ENCODE results near the gene EID1.

DNA sequence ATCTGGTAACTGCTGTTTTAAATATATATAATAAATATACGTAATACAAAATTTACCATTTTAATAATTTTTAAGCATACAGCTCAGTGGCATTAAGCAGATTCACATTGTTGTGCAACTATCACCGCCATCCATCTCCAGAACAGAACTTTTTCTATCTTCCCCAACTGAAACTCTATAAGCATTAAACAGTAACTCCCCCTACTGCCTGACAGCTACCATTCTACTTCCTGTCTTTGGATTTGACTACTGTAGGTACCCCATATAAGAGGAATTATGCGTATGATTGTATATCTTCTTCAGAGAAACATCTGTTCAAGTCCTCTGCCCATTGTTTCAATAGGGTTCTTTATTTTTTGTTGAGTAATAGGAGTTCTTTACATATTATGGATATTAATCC, 36.8 kb downstream of the EID1 start:
- TF ChIP-seq, protein P1, sequence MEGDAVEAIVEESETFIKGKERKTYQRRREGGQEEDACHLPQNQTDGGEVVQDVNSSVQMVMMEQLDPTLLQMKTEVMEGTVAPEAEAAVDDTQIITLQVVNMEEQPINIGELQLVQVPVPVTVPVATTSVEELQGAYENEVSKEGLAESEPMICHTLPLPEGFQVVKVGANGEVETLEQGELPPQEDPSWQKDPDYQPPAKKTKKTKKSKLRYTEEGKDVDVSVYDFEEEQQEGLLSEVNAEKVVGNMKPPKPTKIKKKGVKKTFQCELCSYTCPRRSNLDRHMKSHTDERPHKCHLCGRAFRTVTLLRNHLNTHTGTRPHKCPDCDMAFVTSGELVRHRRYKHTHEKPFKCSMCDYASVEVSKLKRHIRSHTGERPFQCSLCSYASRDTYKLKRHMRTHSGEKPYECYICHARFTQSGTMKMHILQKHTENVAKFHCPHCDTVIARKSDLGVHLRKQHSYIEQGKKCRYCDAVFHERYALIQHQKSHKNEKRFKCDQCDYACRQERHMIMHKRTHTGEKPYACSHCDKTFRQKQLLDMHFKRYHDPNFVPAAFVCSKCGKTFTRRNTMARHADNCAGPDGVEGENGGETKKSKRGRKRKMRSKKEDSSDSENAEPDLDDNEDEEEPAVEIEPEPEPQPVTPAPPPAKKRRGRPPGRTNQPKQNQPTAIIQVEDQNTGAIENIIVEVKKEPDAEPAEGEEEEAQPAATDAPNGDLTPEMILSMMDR (IDR thresholded peaks at IDR 0.05): no peak
- TF ChIP-seq POLR2A (IDR thresholded peaks at IDR 0.05): no peak
